Activated CD4-positive, alpha-beta T cell treated with anti-CD3 and anti-CD28 coated beads for 36 hours (primary cell): Measurements from ENCODE around the gene ZNRF4. TPM values are rescaled to one million over a fixed set of nuclear protein-coding genes. Genes with fewer than 3 reads are reported as not detected.
A peak's percentile ranks its signal among the peaks of the same experiment; 100 is the strongest.

Experiments
- ATAC-seq: fragments of 200-7000 bp; cut with Tn5 transposase; one replicate; pipeline ENCODE4 v1.10.0; 2021; ENCODE audit warnings: mild to moderate bottlenecking, moderate library complexity
- CTCF ChIA-PET: fragments of 350-600 bp; sonication (Branson Sonifier 250); formaldehyde crosslinking; loops from one replicate; lab custom pipeline; 2021; ENCODE audit warnings: antibody characterized with exemption; lab: Charles Lee
- POLR2A ChIA-PET: fragments of 350-600 bp; sonication (Branson Sonifier 250); formaldehyde crosslinking; loops from one replicate; lab custom pipeline; 2021; ENCODE audit warnings: antibody characterized with exemption, inconsistent platforms; lab: Charles Lee
- DNase-seq: peaks from one replicate; pipeline ENCODE4 v3.0.0-alpha.2; 2020
- H3K27ac Mint-ChIP-seq: one replicate; pipeline ENCODE4 v1.8.0; 2021; ENCODE audit warnings: mixed read lengths
- H3K27me3 Mint-ChIP-seq: one replicate; pipeline ENCODE4 v1.8.0; 2021; ENCODE audit warnings: mixed read lengths
- H3K36me3 Mint-ChIP-seq: one replicate; pipeline ENCODE4 v1.8.0; 2021; ENCODE audit warnings: low read depth, mixed read lengths
- H3K4me1 Mint-ChIP-seq: one replicate; pipeline ENCODE4 v1.8.0; 2021; ENCODE audit warnings: mixed read lengths
- H3K4me3 Mint-ChIP-seq: one replicate; pipeline ENCODE4 v1.8.0; 2021; ENCODE audit warnings: mild to moderate bottlenecking, moderate library complexity, mixed read lengths
- H3K9me3 Mint-ChIP-seq: one replicate; pipeline ENCODE4 v1.8.0; 2021; ENCODE audit warnings: low read depth, mixed read lengths
- intact Hi-C, 2 experiments: fragments of 100-400 bp; cut with DNase I in 1 of 2; cut with micrococcal nuclease in 1 of 2; formaldehyde crosslinking; loops; one replicate each; pipeline versions ENCODE4 v1.14.2 to v1.15.1; 2022 to 2024; cut with DNase I, micrococcal nuclease
- total RNA-seq, 2 experiments: library from RNA; stranded (reverse); gene quantifications; one replicate each; pipeline ENCODE4 v1.2.3, GENCODE V29; 2021

ZNRF4 gene
- total RNA-seq, 2 experiments from 2014 or later: not detected

DNA sequence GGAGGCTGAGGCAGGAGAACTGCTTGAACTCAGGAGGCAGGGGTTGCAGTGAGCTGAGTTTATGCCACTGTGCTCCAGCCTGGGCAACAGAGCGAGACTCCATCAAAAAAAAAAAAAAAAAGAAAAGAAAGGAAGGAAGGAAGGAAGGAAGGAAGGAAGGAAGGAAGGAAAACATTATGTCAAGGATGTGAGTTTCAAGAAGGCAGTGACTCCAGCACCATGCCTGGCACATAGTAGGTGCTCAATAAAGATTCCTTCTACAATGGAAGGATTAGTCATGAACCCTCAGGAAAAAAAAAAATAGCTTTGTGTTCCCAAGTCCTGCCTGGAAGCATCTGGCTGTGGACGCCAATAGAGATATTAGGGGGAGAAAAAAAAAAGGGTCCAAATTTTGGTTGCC, 10.1 kb upstream of the ZNRF4 start:
- H3K27ac Mint-ChIP-seq: no peak overlapping the region
- POLR2A ChIA-PET: interaction anchor here (0.5 kb wide), 1 partner anchor 1455 kb away, joined by 3 read pairs; no protein-coding TSS in a partner anchor
- peaks cover 25% of the 10 kb centered on the region for H3K27me3 Mint-ChIP-seq
- no peak overlapping the region for H3K4me3 Mint-ChIP-seq
- CTCF ChIA-PET: interaction anchor here (0.6 kb wide), 1 partner anchor 348 kb away, joined by 3 read pairs; no protein-coding TSS in a partner anchor
- DNase-seq (no peak), ATAC-seq (no peak)
- H3K4me1 Mint-ChIP-seq: no peaks in the 10 kb centered on the region
- intact Hi-C loops: no loop called here
- no peaks in the 10 kb centered on the region for H3K36me3 Mint-ChIP-seq
- no peaks in the 10 kb centered on the region for H3K9me3 Mint-ChIP-seq

DNA sequence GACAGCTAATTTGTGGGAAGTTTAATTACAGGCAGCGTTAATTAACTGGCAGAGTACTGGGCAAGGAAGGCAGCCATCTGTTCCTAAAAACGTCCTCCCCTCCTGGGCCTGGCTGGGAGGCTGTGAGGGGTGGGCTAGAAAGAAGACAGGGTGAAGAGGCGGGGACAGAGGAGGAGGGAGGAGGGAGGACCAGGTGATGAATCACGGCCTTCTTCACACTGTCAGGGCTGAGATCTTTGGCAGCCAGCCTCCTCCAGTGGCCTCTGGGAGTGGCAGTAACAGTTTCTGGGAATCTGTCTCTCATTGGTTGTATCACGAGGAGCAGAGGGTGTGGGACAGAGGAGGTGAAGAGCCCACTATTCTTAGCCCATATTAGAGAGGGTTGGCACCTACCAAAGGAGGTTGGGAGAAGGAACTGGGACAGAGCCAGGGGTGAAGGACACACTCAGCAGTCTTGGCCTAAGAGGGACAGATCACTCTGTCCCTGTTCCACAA, 9.6 kb upstream of the ZNRF4 start:
- ChIA-PET CTCF (interaction anchor here (0.6 kb wide), 1 partner anchor 349 kb away, joined by 3 read pairs; no protein-coding TSS in a partner anchor), POLR2A (no interaction called here)
- intact Hi-C loops: no loop called here
- H3K36me3 Mint-ChIP-seq: no peaks in the 10 kb centered on the region
- H3K27me3 Mint-ChIP-seq: peaks cover 25% of the 10 kb centered on the region
- ATAC-seq: no peak
- no peaks in the 10 kb centered on the region for H3K9me3 Mint-ChIP-seq
- no peak for DNase-seq
- no peak overlapping the region for H3K4me3 Mint-ChIP-seq
- no peaks in the 10 kb centered on the region for H3K4me1 Mint-ChIP-seq
- H3K27ac Mint-ChIP-seq: no peak overlapping the region

DNA sequence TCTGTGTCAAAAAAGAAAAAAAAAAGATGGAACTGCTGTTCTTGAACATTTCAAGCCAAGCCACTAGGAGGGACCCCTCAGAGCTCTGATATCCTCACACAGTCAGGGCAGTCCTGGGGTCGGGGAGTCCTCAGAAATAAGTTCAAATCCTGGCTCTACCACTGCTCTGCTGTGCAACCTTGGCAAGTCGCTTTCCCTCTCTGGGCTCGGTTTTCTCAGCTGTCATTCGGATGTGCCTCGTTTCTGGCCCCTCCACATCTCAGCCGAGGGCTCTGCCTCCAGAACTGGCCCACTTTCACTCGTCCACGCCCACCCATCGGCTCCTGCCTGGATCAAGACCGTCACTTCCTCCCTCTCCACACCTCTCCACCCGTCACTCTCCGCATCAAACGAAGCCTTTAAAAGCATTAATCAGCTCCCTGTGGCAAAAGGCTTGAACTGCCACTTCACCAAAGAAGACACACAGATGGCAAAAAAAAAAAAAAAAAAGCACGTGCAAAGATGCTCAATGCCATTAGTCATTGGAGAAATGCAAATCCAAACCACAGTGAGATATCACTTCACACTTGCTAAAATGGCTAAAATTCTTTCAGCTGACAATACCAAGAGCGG, 7.4 kb upstream of the ZNRF4 start:
- CTCF ChIA-PET: interaction anchor here (1.6 kb wide), 1 partner anchor 16 kb away, joined by 5 read pairs; no protein-coding TSS in a partner anchor
- Mint-ChIP-seq H3K27me3 (peaks cover 24% of the 10 kb centered on the region), H3K27ac (no peak overlapping the region), H3K36me3 (no peaks in the 10 kb centered on the region), H3K4me1 (no peaks in the 10 kb centered on the region), H3K9me3 (no peaks in the 10 kb centered on the region), H3K4me3 (no peak overlapping the region)
- ATAC-seq (no peak), DNase-seq (no peak)
- intact Hi-C loops: no loop called here
- POLR2A ChIA-PET: interaction anchor here (0.6 kb wide), 1 partner anchor 613 kb away, joined by 3 read pairs; no protein-coding TSS in a partner anchor

DNA sequence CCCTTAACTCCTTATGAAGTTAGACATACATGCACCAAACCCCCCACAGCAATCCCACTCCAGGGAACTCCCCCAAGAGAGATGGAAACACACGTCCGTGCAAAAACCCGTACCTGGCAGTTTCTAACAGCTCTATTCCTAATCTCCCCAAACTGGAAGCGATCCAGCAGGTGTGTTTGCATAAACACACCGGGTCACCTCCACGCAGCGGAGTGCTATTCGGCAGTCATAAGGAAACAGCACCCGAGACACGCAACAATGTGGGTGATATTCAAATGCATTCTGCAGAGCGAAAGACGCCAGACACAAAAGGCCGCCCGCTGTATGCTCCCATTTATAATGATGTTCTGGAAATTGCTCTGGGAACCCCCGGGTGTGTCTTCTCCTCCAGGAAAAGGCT, 6.8 kb upstream of the ZNRF4 start:
- H3K36me3 Mint-ChIP-seq: no peaks in the 10 kb centered on the region
- no peak overlapping the region for H3K4me3 Mint-ChIP-seq
- ATAC-seq (no peak), DNase-seq (no peak)
- ChIA-PET POLR2A (interaction anchor here (0.6 kb wide), 1 partner anchor 614 kb away, joined by 3 read pairs; no protein-coding TSS in a partner anchor), CTCF (interaction anchor here (0.6 kb wide), 2 partner anchors 149 to 813 kb away, joined by 3 read pairs; no protein-coding TSS in a partner anchor)
- no peak overlapping the region for H3K27ac Mint-ChIP-seq
- intact Hi-C loops: no loop called here
- no peaks in the 10 kb centered on the region for H3K4me1 Mint-ChIP-seq
- H3K9me3 Mint-ChIP-seq: no peaks in the 10 kb centered on the region
- peaks cover 22% of the 10 kb centered on the region for H3K27me3 Mint-ChIP-seq

DNA sequence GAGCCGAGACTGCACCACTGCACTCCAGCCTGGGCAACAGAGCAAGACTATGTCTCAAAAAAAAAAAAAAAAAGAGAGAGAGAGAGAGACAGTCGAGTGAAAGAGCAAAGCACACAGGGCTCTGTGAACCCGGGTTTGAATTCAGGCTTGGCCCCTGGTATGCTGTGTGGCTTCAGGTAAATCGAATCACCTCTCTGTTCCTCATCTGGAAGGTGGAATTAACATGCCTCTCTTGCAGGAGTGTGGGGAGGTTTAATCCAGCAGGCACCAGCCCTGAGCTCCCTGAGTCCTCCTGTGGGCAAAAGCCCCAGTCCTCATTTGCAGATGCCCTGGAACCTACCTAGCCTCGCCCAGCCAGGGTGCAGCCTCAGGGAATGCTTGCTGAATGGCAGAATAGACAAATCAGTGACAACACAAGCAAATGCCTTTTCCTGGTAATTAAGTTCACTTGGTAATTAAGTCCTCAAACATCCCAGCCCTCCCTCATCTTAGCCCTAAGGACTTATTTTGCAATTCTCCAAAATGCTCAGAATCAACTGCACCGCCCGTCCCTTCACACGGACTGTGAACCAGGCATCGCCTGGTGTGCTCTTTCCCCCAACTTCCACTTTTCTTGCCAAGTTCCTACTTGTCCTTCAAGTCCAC, 4.6 kb upstream of the ZNRF4 start:
- no peaks in the 10 kb centered on the region for H3K36me3 Mint-ChIP-seq
- peaks cover 22% of the 10 kb centered on the region for H3K27me3 Mint-ChIP-seq
- intact Hi-C loops: no loop called here
- no peak overlapping the region for H3K27ac Mint-ChIP-seq
- ATAC-seq (no peak), DNase-seq (no peak)
- POLR2A ChIA-PET: no interaction called here
- H3K9me3 Mint-ChIP-seq: no peaks in the 10 kb centered on the region
- no peaks in the 10 kb centered on the region for H3K4me1 Mint-ChIP-seq
- CTCF ChIA-PET: no interaction called here
- no peak overlapping the region for H3K4me3 Mint-ChIP-seq

- Mint-ChIP-seq H3K27ac (no peak overlapping the region), H3K9me3 (no peaks in the 10 kb centered on the region), H3K4me1 (no peaks in the 10 kb centered on the region), H3K27me3 (peaks cover 20% of the 10 kb centered on the region), H3K4me3 (no peak overlapping the region), H3K36me3 (no peaks in the 10 kb centered on the region)
- intact Hi-C loops: no loop called here
- no peak for ATAC-seq
- DNase-seq: no peak
- ChIA-PET CTCF (no interaction called here), POLR2A (no interaction called here)
Observed at GRCh38 chr19:5451494-5451893, 3.7 kb upstream of the ZNRF4 start.

- peak; percentile 20 for DNase-seq
Observed at GRCh38 chr19:5452594-5453565, 2.3 kb upstream of the ZNRF4 start.

DNA sequence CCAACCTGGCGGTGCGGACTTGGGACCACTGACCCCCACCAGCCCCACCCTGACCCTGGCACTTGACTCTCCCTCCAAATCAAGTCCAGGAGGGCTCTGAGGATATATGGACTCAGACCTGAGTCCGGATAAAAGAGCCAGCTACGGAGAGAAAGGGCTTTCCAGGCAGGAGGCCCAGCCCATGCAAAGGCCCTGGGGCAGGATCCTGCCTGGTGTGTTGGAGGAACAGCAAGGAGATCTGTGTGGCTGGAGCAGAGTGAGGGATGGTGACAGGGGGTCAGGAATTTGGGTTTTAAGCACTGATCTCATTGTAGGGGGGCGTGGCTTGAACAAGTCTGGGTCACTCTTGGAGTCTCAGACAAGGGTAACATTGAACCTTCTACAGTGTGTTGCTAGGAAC, 474 bp upstream of the ZNRF4 start:
- ChIA-PET POLR2A (no interaction called here), CTCF (interaction anchor here (0.6 kb wide), 1 partner anchor 1117 kb away, joined by 3 read pairs; no protein-coding TSS in a partner anchor)
- Mint-ChIP-seq H3K27me3 (peaks cover 7% of the 10 kb centered on the region), H3K9me3 (no peaks in the 10 kb centered on the region), H3K27ac (no peak overlapping the region), H3K4me3 (no peak overlapping the region), H3K36me3 (no peaks in the 10 kb centered on the region), H3K4me1 (no peaks in the 10 kb centered on the region)
- DNase-seq: no peak
- intact Hi-C loops: no loop called here
- no peak for ATAC-seq

More at GRCh38 chr19:5452594-5453565, 2.3 kb upstream of the ZNRF4 start:
- no peak overlapping the region for H3K4me3 Mint-ChIP-seq
- intact Hi-C loops: no loop called here
- ChIA-PET CTCF (interaction anchor here (0.5 to 0.6 kb wide), 2 partner anchors 74 to 282 kb away, joined by 3 to 4 read pairs; no protein-coding TSS in a partner anchor), POLR2A (no interaction called here)
- H3K4me1 Mint-ChIP-seq: no peaks in the 10 kb centered on the region
- peaks cover 16% of the 10 kb centered on the region for H3K27me3 Mint-ChIP-seq
- ATAC-seq: peak; percentile 47
- H3K9me3 Mint-ChIP-seq: no peaks in the 10 kb centered on the region
- H3K27ac Mint-ChIP-seq: no peak overlapping the region
- H3K36me3 Mint-ChIP-seq: no peaks in the 10 kb centered on the region

DNA sequence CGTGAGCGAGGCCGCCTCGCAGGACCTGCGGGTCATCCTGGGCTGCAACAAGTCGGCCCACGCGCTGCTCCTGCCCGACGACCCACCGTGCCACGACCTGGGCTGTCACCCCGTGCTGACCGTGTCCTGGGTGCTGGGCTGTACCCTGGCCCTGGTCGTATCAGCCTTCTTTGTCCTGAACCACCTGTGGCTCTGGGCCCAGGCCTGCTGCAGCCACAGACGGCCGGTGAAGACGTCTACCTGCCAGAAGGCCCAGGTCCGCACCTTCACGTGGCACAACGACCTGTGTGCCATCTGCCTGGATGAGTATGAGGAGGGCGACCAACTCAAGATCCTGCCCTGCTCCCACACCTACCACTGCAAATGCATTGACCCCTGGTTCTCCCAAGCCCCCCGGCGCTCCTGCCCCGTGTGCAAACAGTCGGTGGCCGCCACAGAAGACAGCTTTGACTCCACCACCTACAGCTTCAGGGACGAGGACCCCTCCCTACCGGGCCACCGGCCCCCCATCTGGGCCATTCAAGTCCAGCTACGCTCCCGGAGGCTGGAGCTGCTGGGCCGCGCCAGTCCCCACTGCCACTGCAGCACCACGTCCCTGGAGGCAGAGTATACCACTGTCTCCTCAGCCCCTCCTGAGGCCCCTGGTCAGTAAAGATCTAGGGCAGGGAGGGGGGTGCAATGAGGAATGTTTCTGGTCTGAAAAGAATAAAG, 1.1 kb downstream of the ZNRF4 start:
- ChIA-PET POLR2A (no interaction called here), CTCF (no interaction called here)
- Mint-ChIP-seq H3K4me3 (no peak overlapping the region), H3K27ac (no peak overlapping the region), H3K36me3 (no peaks in the 10 kb centered on the region), H3K9me3 (no peaks in the 10 kb centered on the region), H3K4me1 (no peaks in the 10 kb centered on the region), H3K27me3 (peaks cover 2% of the 10 kb centered on the region)
- intact Hi-C loops: no loop called here
- DNase-seq (no peak), ATAC-seq (no peak)

DNA sequence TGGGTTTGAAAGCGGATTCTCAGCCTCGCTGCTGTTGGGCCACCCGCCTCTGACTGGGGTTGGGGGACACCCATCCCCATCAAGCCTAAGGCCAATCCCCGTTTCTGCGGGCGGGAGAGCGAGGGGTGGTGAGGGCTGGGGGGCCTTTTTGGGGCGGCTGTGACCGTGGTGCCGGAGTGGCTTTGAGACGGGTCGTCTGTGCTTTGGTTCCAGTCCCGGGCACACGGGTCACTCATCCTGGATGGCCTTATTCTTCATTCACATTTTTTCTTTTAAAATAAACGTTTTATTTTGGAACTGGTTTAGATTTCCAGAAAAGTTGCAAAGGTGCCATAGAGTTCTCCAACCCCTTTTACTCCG, 1.6 kb downstream of the ZNRF4 start:
- POLR2A ChIA-PET: no interaction called here
- CTCF ChIA-PET: no interaction called here
- intact Hi-C loops: no loop called here

GRCh38 chr19:5457709-5458108, 2.5 kb downstream of the ZNRF4 start:
- CTCF ChIA-PET: no interaction called here

More for the DNA sequence above, 1.6 kb downstream of the ZNRF4 start:
- ATAC-seq (no peak), DNase-seq (no peak)
- Mint-ChIP-seq H3K27me3 (peaks cover 2% of the 10 kb centered on the region), H3K4me3 (no peak overlapping the region), H3K36me3 (no peaks in the 10 kb centered on the region), H3K27ac (no peak overlapping the region), H3K4me1 (no peaks in the 10 kb centered on the region), H3K9me3 (no peaks in the 10 kb centered on the region)

More at GRCh38 chr19:5457709-5458108, 2.5 kb downstream of the ZNRF4 start:
- Mint-ChIP-seq H3K36me3 (no peaks in the 10 kb centered on the region), H3K4me3 (no peak overlapping the region), H3K27me3 (peaks cover 2% of the 10 kb centered on the region), H3K9me3 (no peaks in the 10 kb centered on the region), H3K27ac (no peak overlapping the region), H3K4me1 (no peaks in the 10 kb centered on the region)
- POLR2A ChIA-PET: no interaction called here
- intact Hi-C loops: no loop called here
- ATAC-seq (no peak), DNase-seq (no peak)
